HepG2 (cell line): ENCODE measurements around the gene TMPO. TPM values are rescaled to one million over a fixed set of nuclear protein-coding genes. Genes with fewer than 3 reads are reported as not detected.

Experiments
- AHR ChIP-seq: IDR thresholded peaks from 2 replicates; pipeline ENCODE4 v1.6.1; 2018; ENCODE audit warnings: missing genetic modification reagents, missing compliant biosample characterization
- ATAD3A ChIP-seq: sonication (generic); formaldehyde crosslinking; IDR thresholded peaks from 2 replicates; pipeline ENCODE4 v1.4.0; 2020; ENCODE audit warnings: missing genetic modification reagents
- CAMTA2 ChIP-seq: sonication (generic); formaldehyde crosslinking; IDR thresholded peaks from 2 replicates; pipeline ENCODE4 v1.4.0; 2020; ENCODE audit warnings: mild to moderate bottlenecking, missing genetic modification reagents, borderline replicate concordance
- GLI4 ChIP-seq: sonication (generic); formaldehyde crosslinking; IDR thresholded peaks from 2 replicates; pipeline ENCODE4 v1.5.1; 2020; ENCODE audit warnings: missing genetic modification reagents, mild to moderate bottlenecking, moderate library complexity, borderline replicate concordance
- ISX ChIP-seq: sonication (generic); formaldehyde crosslinking; conservative IDR thresholded peaks from 2 replicates; pipeline ENCODE4 v1.5.0; 2020; ENCODE audit warnings: missing genetic modification reagents
- MBD4 ChIP-seq: IDR thresholded peaks from 2 replicates; pipeline ENCODE4 v1.6.1; 2012; ENCODE audit warnings: low read length, inconsistent platforms, borderline replicate concordance
- MED13 ChIP-seq: sonication (generic); formaldehyde crosslinking; IDR thresholded peaks from 2 replicates; pipeline ENCODE4 v1.5.0; 2020; ENCODE audit warnings: missing genetic modification reagents
- RXRB ChIP-seq: IDR thresholded peaks from 2 replicates; pipeline ENCODE4 v1.6.1; 2016; ENCODE audit warnings: borderline replicate concordance, missing genetic modification reagents, missing compliant biosample characterization
- SOX13 ChIP-seq, 3 experiments: fragments of 450-650 bp in 1 of 3; sonication (generic) in 1 of 3; formaldehyde crosslinking in 1 of 3; IDR thresholded peaks in 2 of 3; conservative IDR thresholded peaks in 1 of 3; 2 replicates each; pipeline versions ENCODE4 v1.5.0 to v1.6.1; 2016 to 2020; ENCODE audit warnings: antibody characterized with exemption in 1 of 3, mild to moderate bottlenecking in 1 of 3, missing compliant biosample characterization in 1 of 3, missing genetic modification reagents in 1 of 3, moderate library complexity in 1 of 3
- SP4 ChIP-seq: sonication (generic); formaldehyde crosslinking; IDR thresholded peaks from 2 replicates; pipeline ENCODE4 v1.8.1; 2023; ENCODE audit warnings: mild to moderate bottlenecking, missing genetic modification reagents
- TEAD3 ChIP-seq: optimal IDR thresholded peaks from 2 replicates; pipeline ENCODE3; 2016; ENCODE audit warnings: borderline replicate concordance
- TP53 ChIP-seq: sonication (generic); formaldehyde crosslinking; conservative IDR thresholded peaks from 2 replicates; pipeline ENCODE4 v1.4.0; 2020; ENCODE audit warnings: missing genetic modification reagents
- ZNF350 ChIP-seq: sonication (generic); formaldehyde crosslinking; IDR thresholded peaks from 2 replicates; pipeline ENCODE4 v1.4.0; 2020; ENCODE audit warnings: mild to moderate bottlenecking, low read depth, missing genetic modification reagents, borderline replicate concordance
- ZNF382 ChIP-seq: sonication (generic); formaldehyde crosslinking; IDR thresholded peaks from 2 replicates; pipeline ENCODE4 v1.5.0; 2020; ENCODE audit warnings: missing genetic modification reagents, mild to moderate bottlenecking, borderline replicate concordance
- ZNF646 ChIP-seq: sonication (generic); formaldehyde crosslinking; IDR thresholded peaks from 2 replicates; pipeline ENCODE4 v1.9.0; 2021; ENCODE audit warnings: mild to moderate bottlenecking, missing genetic modification reagents
- ZNF841 ChIP-seq: sonication (generic); formaldehyde crosslinking; IDR thresholded peaks from 2 replicates; pipeline ENCODE4 v1.8.1; 2023; ENCODE audit warnings: missing genetic modification reagents, borderline replicate concordance
- ZSCAN22 ChIP-seq: sonication (generic); formaldehyde crosslinking; IDR thresholded peaks from 2 replicates; pipeline ENCODE4 v1.4.0; 2020; ENCODE audit warnings: mild to moderate bottlenecking, missing genetic modification reagents
- ZSCAN29 ChIP-seq: sonication (generic); formaldehyde crosslinking; conservative IDR thresholded peaks from 2 replicates; pipeline ENCODE4 v1.4.0; 2020; ENCODE audit warnings: mild to moderate bottlenecking, missing genetic modification reagents
- polyA plus RNA-seq, 8 experiments: library from polyadenylated mRNA; depleted of rRNA in 3 of 8; stranded (reverse) in 7 of 8; unstranded in 1 of 8; fragments of >200 nt; fragmentation: Illumina TruSeq in 4 of 8; extraction: Trizol in 4 of 8; gene quantifications; 2 replicates each; pipeline versions ENCODE4 v1.2.1 to v1.2.3, GENCODE V29; 2011 to 2016; ENCODE audit warnings: low read depth in 4 of 8, missing spikeins in 1 of 8, mixed read lengths in 1 of 8; ENCODE audit not compliant: insufficient read depth in 1 of 8
- total RNA-seq, 5 experiments: library from RNA; depleted of rRNA; stranded (reverse); fragments of >200 nt; fragmentation: Illumina TruSeq; extraction: Trizol; gene quantifications; 2 replicates each; pipeline ENCODE4 v1.2.3, GENCODE V29; 2016; ENCODE audit warnings: low read depth in 1 of 5
- TF ChIP-seq, protein P1 (sequence below): sonication (generic); formaldehyde crosslinking; IDR thresholded peaks from 2 replicates; pipeline ENCODE4 v1.4.0; 2020; ENCODE audit warnings: missing genetic modification reagents, low read depth, mild to moderate bottlenecking, borderline replicate concordance
- TF ChIP-seq, protein P2 (sequence below): sonication (generic); formaldehyde crosslinking; IDR thresholded peaks from 2 replicates; pipeline ENCODE4 v1.5.0; 2020; ENCODE audit warnings: mild to moderate bottlenecking, missing genetic modification reagents

The TMPO gene
- total and polyA plus RNA-seq, 2 of the 13 experiments (the other 11 are each of a cell fraction or from before 2014, with no cell fraction given) = 24.2 to 167 TPM

DNA sequence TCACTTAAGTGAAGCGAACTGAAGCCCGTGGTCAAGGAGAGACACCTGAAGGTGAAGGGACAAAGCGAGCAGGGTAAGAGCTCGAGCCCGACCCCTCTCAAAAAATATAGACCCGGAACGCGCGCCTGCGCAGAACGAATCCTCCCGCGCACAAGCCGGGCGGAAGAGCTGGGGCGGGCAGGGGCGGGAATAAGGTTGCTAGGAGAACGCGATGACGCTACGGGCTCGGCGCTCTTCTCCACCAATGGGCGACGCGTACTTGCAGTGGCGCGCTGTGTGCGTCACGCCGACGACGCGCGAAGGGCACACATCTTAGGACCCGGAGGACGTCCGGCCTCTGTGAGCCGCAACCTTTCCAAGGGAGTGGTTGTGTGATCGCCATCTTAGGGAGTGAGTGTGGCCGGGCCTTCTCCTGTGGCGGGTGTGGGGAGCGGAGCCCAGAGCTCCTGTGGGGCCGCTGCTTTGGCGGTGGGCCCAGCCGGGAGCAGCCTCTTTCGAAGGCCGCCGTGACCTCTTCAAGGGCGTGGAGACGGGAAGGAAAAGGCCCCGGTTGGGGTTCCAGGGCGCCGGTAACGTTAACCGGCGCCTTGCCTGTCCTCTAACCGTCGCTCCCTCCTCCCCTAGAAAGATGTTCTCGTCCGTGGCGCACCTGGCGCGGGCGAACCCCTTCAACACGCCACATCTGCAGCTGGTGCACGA is 78.1 kb downstream of the TMPO start, which contains the start of gene SLC25A3 (continued):
- TF ChIP-seq RXRB (peak; percentile 63; the same call in 1 of the 2 replicates), ZNF382 (no peak), ZNF841 (CRISPR knock-in tag) (no peak), ISX (0 out of 2 replicates have a peak, but pooled peaks have one; percentile 68), ZSCAN29 (no peak), MBD4 (no peak), ZNF350 (CRISPR knock-in tag) (peak; percentile 21; the same call in 1 of the 2 replicates), TP53 (CRISPR knock-in tag) (peak; percentile 25; the same call in 1 of the 2 replicates), SOX13 (IDR thresholded peaks at IDR 0.05) (peak; percentile 47; the same call in 1 of the 2 replicates), SOX13 (CRISPR knock-in tag; conservative IDR thresholded peaks at IDR 0.05 in 1 of 2, IDR thresholded peaks at IDR 0.05 in 1 of 2) (0 out of 4 replicates have a peak, but pooled peaks of 1 of the 2 experiments have one; percentile 11), ZSCAN22 (CRISPR knock-in tag) (no peak), SP4 (CRISPR knock-in tag) (peak; percentile 67), AHR (CRISPR knock-in tag) (no peak; the same call in 1 of the 2 replicates), MED13 (peak; percentile 54; the same call in 1 of the 2 replicates), GLI4 (CRISPR knock-in tag) (no peak), CAMTA2 (CRISPR knock-in tag) (no peak), TEAD3 (CRISPR knock-in tag) (peak; percentile 64), ZNF646 (CRISPR knock-in tag) (no peak), ATAD3A (CRISPR knock-in tag) (no peak)
- TF ChIP-seq, protein P1, sequence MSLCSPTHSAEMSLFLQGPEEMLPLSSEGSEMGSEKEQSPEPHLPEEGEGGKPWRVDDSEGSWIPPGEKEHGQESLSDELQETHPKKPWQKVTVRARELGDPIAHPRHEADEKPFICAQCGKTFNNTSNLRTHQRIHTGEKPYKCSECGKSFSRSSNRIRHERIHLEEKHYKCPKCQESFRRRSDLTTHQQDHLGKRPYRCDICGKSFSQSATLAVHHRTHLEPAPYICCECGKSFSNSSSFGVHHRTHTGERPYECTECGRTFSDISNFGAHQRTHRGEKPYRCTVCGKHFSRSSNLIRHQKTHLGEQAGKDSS = peak; percentile 75; the same call in 1 of the 2 replicates
- TF ChIP-seq, protein P2, sequence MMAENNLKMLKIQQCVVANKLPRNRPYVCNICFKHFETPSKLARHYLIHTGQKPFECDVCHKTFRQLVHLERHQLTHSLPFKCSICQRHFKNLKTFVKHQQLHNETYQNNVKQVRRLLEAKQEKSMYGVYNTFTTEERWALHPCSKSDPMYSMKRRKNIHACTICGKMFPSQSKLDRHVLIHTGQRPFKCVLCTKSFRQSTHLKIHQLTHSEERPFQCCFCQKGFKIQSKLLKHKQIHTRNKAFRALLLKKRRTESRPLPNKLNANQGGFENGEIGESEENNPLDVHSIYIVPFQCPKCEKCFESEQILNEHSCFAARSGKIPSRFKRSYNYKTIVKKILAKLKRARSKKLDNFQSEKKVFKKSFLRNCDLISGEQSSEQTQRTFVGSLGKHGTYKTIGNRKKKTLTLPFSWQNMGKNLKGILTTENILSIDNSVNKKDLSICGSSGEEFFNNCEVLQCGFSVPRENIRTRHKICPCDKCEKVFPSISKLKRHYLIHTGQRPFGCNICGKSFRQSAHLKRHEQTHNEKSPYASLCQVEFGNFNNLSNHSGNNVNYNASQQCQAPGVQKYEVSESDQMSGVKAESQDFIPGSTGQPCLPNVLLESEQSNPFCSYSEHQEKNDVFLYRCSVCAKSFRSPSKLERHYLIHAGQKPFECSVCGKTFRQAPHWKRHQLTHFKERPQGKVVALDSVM (CRISPR knock-in tag) = no peak; the same call in 1 of the 2 replicates
